ENCODE results near the gene FCRL1.

- no peak for TF ChIP-seq NFIC (IDR thresholded peaks at IDR 0.05; ENCODE audit: low read length)
- TF ChIP-seq, protein P1, sequence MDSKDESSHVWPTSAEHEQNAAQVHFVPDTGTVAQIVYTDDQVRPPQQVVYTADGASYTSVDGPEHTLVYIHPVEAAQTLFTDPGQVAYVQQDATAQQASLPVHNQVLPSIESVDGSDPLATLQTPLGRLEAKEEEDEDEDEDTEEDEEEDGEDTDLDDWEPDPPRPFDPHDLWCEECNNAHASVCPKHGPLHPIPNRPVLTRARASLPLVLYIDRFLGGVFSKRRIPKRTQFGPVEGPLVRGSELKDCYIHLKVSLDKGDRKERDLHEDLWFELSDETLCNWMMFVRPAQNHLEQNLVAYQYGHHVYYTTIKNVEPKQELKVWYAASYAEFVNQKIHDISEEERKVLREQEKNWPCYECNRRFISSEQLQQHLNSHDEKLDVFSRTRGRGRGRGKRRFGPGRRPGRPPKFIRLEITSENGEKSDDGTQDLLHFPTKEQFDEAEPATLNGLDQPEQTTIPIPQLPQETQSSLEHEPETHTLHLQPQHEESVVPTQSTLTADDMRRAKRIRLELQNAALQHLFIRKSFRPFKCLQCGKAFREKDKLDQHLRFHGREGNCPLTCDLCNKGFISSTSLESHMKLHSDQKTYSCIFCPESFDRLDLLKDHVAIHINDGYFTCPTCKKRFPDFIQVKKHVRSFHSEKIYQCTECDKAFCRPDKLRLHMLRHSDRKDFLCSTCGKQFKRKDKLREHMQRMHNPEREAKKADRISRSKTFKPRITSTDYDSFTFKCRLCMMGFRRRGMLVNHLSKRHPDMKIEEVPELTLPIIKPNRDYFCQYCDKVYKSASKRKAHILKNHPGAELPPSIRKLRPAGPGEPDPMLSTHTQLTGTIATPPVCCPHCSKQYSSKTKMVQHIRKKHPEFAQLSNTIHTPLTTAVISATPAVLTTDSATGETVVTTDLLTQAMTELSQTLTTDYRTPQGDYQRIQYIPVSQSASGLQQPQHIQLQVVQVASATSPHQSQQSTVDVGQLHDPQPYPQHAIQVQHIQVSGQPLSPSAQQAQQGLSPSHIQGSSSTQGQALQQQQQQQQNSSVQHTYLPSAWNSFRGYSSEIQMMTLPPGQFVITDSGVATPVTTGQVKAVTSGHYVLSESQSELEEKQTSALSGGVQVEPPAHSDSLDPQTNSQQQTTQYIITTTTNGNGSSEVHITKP (CRISPR knock-in tag; IDR thresholded peaks at IDR 0.05; ENCODE audit: low read depth) = no peak
- no peak for TF ChIP-seq RBAK (CRISPR knock-in tag; IDR thresholded peaks at IDR 0.05)
- TF ChIP-seq ZNF709 (CRISPR knock-in tag; IDR thresholded peaks at IDR 0.05) = no peak
- TF ChIP-seq, protein P2, sequence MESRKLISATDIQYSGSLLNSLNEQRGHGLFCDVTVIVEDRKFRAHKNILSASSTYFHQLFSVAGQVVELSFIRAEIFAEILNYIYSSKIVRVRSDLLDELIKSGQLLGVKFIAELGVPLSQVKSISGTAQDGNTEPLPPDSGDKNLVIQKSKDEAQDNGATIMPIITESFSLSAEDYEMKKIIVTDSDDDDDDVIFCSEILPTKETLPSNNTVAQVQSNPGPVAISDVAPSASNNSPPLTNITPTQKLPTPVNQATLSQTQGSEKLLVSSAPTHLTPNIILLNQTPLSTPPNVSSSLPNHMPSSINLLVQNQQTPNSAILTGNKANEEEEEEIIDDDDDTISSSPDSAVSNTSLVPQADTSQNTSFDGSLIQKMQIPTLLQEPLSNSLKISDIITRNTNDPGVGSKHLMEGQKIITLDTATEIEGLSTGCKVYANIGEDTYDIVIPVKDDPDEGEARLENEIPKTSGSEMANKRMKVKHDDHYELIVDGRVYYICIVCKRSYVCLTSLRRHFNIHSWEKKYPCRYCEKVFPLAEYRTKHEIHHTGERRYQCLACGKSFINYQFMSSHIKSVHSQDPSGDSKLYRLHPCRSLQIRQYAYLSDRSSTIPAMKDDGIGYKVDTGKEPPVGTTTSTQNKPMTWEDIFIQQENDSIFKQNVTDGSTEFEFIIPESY (CRISPR knock-in tag; IDR thresholded peaks at IDR 0.05) = no peak
- no peak for TF ChIP-seq ZNF629 (CRISPR knock-in tag; conservative IDR thresholded peaks at IDR 0.05)
These were observed 24.3 kb upstream of the FCRL1 start for GRCh38 chr1:157844089-157844830.

Data from HepG2 (cell line).